Measurements from ENCODE around the gene CSHL1. TPM values are rescaled to one million over a fixed set of nuclear protein-coding genes. Genes with fewer than 3 reads are reported as not detected.

Gene CSHL1
- polyA plus RNA-seq, 2 of the 4 experiments (the other 2 are of a cell fraction): not detected

DNA sequence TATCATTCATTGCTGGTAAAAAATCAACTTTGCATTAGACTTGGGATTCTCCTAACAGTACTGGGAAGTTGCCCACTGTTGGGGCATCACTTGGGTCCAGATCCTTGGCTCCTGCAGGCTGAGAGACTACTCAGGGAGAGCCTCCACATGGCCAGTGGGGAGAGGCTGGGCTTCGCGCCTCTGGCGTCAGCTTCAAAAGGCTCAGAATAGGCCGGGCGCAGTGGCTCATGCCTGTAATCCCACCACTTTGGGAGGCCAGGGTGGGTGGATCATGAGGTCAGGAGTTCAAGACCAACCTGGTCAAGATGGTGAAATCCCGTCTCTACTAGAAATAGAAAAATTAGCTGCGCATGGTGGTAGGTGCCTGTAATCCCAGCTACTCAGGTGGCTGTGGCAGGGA, 3.4 kb upstream of the CSHL1 start:
- 89% methylated on average over 7 of the region's 7 CpGs for WGBS (ENCODE audit: missing lambda C conversion rate)
- ChIA-PET POLR2A (no interaction called here), CTCF (interaction anchor here (0.6 to 16.7 kb wide), 6 partner anchors 9 to 380 kb away, joined by 3 to 386 read pairs (median 37); partner anchors contain the start of genes ERN1 and ICAM2)
- no peak for FAIRE-seq
- H3K27ac ChIP-seq: no peak overlapping the region
- H3K4me1 ChIP-seq: no peaks in the 10 kb centered on the region; the same call in 2 of the 3 replicates
- no peak for ATAC-seq
- no peak overlapping the region for H3K4me2 ChIP-seq
- no peak for TF ChIP-seq PHF8 (IDR thresholded peaks at IDR 0.05; ENCODE audit: borderline replicate concordance, low read depth)
- no peak for TF ChIP-seq KDM5A (IDR thresholded peaks at IDR 0.05)
- no peak for TF ChIP-seq MYC (IDR thresholded peaks at IDR 0.05; ENCODE audit: borderline replicate concordance, low read length)
- no peak for TF ChIP-seq TFCP2L1 (CRISPR knock-in tag; IDR thresholded peaks at IDR 0.05)
- TF ChIP-seq, protein P1, sequence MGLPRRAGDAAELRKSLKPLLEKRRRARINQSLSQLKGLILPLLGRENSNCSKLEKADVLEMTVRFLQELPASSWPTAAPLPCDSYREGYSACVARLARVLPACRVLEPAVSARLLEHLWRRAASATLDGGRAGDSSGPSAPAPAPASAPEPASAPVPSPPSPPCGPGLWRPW (IDR thresholded peaks at IDR 0.05): no peak
- TF ChIP-seq EHMT2 (IDR thresholded peaks at IDR 0.05; ENCODE audit: low read depth): no peak
- no peak for TF ChIP-seq NFE2L2 (conservative IDR thresholded peaks at IDR 0.05; ENCODE audit: low read length)
- no peak for TF ChIP-seq HEYL (CRISPR knock-in tag; IDR thresholded peaks at IDR 0.05)
- no peak for TF ChIP-seq SREBF2 (IDR thresholded peaks at IDR 0.05)
- TF ChIP-seq CBX8 (IDR thresholded peaks at IDR 0.05): no peak
- no peak for TF ChIP-seq HOXA7 (CRISPR knock-in tag; IDR thresholded peaks at IDR 0.05)
- no peak for TF ChIP-seq NR3C1 (IDR thresholded peaks at IDR 0.05)
- TF ChIP-seq FOSL2 (IDR thresholded peaks at IDR 0.05): no peak
- no peak for TF ChIP-seq FOSL2 (CRISPR knock-in tag; IDR thresholded peaks at IDR 0.05)
- no peak for TF ChIP-seq NPAS2 (CRISPR knock-in tag; IDR thresholded peaks at IDR 0.05; ENCODE audit: borderline replicate concordance)
- TF ChIP-seq, protein P2, sequence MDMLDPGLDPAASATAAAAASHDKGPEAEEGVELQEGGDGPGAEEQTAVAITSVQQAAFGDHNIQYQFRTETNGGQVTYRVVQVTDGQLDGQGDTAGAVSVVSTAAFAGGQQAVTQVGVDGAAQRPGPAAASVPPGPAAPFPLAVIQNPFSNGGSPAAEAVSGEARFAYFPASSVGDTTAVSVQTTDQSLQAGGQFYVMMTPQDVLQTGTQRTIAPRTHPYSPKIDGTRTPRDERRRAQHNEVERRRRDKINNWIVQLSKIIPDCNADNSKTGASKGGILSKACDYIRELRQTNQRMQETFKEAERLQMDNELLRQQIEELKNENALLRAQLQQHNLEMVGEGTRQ (IDR thresholded peaks at IDR 0.05): no peak
- TF ChIP-seq HOXB5 (CRISPR knock-in tag; IDR thresholded peaks at IDR 0.05): no peak
- no peak overlapping the region for H3K4me3 ChIP-seq
- DNase-seq (ENCODE audit: low read depth in 1 of 2, low spot score in 1 of 2): no peak
- H3K9me3 ChIP-seq: no peaks in the 10 kb centered on the region

DNA sequence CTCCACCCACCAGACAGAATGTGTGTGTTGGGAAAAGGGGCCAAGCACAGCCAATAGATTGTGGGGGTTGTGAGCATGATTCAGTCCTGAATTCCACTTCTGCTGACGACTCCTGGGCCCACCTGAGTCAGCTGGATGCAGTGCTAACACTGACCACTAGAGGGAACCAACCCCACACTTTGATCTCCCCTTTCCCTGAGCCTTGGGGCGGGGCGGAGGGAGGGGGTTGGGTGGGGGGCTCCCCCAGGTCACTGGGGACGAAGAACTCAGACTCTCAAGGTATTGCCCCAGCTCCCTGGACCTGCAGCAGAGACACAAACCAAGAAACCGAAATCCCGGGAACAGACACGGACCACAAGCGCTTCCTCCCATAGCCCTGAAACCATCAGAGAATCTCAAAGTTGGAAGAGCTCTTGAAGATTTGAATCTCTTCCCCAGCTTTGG, 621 bp upstream of the CSHL1 start:
- no peak overlapping the region for H3K4me3 ChIP-seq
- no peak overlapping the region for H3K27ac ChIP-seq
- TF ChIP-seq ZFP36 (IDR thresholded peaks at IDR 0.05; ENCODE audit: borderline replicate concordance, partially characterized antibody) (no peak), MAZ (IDR thresholded peaks at IDR 0.05; ENCODE audit: borderline replicate concordance, low read depth, low read length) (peak; percentile 32; the same call in 1 of the 2 replicates), FOSB (CRISPR knock-in tag; IDR thresholded peaks at IDR 0.05) (no peak), JUNB (IDR thresholded peaks at IDR 0.05) (no peak), RARB (CRISPR knock-in tag; IDR thresholded peaks at IDR 0.05) (no peak), SREBF2 (IDR thresholded peaks at IDR 0.05) (no peak), KDM5A (IDR thresholded peaks at IDR 0.05) (no peak), POLR2AphosphoS2 (conservative IDR thresholded peaks at IDR 0.05; ENCODE audit: low read length) (no peak), RAD21 (conservative IDR thresholded peaks at IDR 0.05 in 1 of 2, IDR thresholded peaks at IDR 0.05 in 1 of 2) (peak; percentile 59 to 80), SMC3 (IDR thresholded peaks at IDR 0.05) (peak; percentile 62)
- TF ChIP-seq, protein P3, sequence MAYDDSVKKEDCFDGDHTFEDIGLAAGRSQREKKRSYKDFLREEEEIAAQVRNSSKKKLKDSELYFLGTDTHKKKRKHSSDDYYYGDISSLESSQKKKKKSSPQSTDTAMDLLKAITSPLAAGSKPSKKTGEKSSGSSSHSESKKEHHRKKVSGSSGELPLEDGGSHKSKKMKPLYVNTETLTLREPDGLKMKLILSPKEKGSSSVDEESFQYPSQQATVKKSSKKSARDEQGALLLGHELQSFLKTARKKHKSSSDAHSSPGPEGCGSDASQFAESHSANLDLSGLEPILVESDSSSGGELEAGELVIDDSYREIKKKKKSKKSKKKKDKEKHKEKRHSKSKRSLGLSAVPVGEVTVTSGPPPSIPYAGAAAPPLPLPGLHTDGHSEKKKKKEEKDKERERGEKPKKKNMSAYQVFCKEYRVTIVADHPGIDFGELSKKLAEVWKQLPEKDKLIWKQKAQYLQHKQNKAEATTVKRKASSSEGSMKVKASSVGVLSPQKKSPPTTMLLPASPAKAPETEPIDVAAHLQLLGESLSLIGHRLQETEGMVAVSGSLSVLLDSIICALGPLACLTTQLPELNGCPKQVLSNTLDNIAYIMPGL (CRISPR knock-in tag; IDR thresholded peaks at IDR 0.05; ENCODE audit: borderline replicate concordance): no peak
- TF ChIP-seq, protein P4, sequence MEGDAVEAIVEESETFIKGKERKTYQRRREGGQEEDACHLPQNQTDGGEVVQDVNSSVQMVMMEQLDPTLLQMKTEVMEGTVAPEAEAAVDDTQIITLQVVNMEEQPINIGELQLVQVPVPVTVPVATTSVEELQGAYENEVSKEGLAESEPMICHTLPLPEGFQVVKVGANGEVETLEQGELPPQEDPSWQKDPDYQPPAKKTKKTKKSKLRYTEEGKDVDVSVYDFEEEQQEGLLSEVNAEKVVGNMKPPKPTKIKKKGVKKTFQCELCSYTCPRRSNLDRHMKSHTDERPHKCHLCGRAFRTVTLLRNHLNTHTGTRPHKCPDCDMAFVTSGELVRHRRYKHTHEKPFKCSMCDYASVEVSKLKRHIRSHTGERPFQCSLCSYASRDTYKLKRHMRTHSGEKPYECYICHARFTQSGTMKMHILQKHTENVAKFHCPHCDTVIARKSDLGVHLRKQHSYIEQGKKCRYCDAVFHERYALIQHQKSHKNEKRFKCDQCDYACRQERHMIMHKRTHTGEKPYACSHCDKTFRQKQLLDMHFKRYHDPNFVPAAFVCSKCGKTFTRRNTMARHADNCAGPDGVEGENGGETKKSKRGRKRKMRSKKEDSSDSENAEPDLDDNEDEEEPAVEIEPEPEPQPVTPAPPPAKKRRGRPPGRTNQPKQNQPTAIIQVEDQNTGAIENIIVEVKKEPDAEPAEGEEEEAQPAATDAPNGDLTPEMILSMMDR (IDR thresholded peaks at IDR 0.05): peak; percentile 90
- TF ChIP-seq, protein P5, sequence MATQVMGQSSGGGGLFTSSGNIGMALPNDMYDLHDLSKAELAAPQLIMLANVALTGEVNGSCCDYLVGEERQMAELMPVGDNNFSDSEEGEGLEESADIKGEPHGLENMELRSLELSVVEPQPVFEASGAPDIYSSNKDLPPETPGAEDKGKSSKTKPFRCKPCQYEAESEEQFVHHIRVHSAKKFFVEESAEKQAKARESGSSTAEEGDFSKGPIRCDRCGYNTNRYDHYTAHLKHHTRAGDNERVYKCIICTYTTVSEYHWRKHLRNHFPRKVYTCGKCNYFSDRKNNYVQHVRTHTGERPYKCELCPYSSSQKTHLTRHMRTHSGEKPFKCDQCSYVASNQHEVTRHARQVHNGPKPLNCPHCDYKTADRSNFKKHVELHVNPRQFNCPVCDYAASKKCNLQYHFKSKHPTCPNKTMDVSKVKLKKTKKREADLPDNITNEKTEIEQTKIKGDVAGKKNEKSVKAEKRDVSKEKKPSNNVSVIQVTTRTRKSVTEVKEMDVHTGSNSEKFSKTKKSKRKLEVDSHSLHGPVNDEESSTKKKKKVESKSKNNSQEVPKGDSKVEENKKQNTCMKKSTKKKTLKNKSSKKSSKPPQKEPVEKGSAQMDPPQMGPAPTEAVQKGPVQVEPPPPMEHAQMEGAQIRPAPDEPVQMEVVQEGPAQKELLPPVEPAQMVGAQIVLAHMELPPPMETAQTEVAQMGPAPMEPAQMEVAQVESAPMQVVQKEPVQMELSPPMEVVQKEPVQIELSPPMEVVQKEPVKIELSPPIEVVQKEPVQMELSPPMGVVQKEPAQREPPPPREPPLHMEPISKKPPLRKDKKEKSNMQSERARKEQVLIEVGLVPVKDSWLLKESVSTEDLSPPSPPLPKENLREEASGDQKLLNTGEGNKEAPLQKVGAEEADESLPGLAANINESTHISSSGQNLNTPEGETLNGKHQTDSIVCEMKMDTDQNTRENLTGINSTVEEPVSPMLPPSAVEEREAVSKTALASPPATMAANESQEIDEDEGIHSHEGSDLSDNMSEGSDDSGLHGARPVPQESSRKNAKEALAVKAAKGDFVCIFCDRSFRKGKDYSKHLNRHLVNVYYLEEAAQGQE (IDR thresholded peaks at IDR 0.05): no peak
- TF ChIP-seq, protein P6, sequence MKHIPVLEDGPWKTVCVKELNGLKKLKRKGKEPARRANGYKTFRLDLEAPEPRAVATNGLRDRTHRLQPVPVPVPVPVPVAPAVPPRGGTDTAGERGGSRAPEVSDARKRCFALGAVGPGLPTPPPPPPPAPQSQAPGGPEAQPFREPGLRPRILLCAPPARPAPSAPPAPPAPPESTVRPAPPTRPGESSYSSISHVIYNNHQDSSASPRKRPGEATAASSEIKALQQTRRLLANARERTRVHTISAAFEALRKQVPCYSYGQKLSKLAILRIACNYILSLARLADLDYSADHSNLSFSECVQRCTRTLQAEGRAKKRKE (CRISPR knock-in tag; IDR thresholded peaks at IDR 0.05; ENCODE audit: low read depth): no peak
- TF ChIP-seq, protein P1 (IDR thresholded peaks at IDR 0.05): no peak
- ATAC-seq: peak; percentile 63 to 84; a peak in 3 of 6 replicates
- POLR2A ChIA-PET: no interaction called here
- H3K4me2 ChIP-seq: no peak overlapping the region
- CTCF ChIA-PET: interaction anchor here (0.7 to 16.7 kb wide), 54 partner anchors 8 to 518 kb away, joined by 3 to 386 read pairs (median 6); partner anchors contain the start of genes CD79B, ERN1, GH1 and ICAM2
- DNase-seq (ENCODE audit: low read depth in 1 of 2, low spot score in 1 of 2): peak; percentile 41 to 63
- 46% methylated on average over 7 of the region's 8 CpGs for WGBS (ENCODE audit: missing lambda C conversion rate)
- no peak for FAIRE-seq
- H3K4me1 ChIP-seq: no peaks in the 10 kb centered on the region
- H3K9me3 ChIP-seq: no peaks in the 10 kb centered on the region

Data from A549 (cell line).